Measurements from ENCODE around the gene FOXO1.

DNA sequence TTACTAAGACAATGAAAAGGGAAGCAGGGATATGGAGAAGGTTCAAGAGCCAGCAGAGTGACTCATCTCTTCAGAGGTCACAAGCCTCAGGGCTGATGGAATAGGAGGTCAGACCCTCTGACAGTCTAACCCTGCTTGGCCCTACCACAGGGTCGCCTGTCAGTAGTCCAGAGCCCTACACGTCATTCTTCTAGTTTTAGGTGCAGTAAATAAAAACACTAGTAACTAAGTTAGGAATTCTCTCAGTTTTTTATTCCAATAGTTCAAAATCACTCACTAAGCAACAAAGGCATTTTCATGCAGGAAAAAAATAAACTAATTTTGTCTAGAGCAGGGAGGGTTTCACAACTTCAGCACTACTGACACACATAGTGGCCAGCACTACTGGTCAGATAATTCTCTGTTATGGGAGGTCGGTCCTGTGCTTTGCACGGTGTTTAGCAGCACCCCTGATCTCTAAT is 27.2 kb downstream of the FOXO1 start:
- TF ChIP-seq ZBTB7A (IDR thresholded peaks at IDR 0.05; ENCODE audit: low read depth) (no peak), RAD21 (IDR thresholded peaks at IDR 0.05; ENCODE audit: low read depth) (no peak), EP300 (IDR thresholded peaks at IDR 0.05; ENCODE audit: borderline replicate concordance) (no peak), FOXM1 (IDR thresholded peaks at IDR 0.05; ENCODE audit: borderline replicate concordance, low read depth) (no peak), YY1 (IDR thresholded peaks at IDR 0.05; ENCODE audit: low read depth) (no peak)
- TF ChIP-seq, protein P1, sequence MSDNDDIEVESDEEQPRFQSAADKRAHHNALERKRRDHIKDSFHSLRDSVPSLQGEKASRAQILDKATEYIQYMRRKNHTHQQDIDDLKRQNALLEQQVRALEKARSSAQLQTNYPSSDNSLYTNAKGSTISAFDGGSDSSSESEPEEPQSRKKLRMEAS (IDR thresholded peaks at IDR 0.05), result no peak
